Left lobe of liver (tissue), 2 donors: ENCODE measurements around the gene SLC38A11. TPM values are rescaled to one million over a fixed set of nuclear protein-coding genes. Genes with fewer than 3 reads are reported as not detected.

Experiments used
- ATAC-seq: fragments of 200-7000 bp; cut with Tn5 transposase; one replicate; pipeline ENCODE4 v1.9.1; 2020; ENCODE audit warnings: mild to moderate bottlenecking, moderate library complexity
- DNase-seq: peaks from one replicate; pipeline ENCODE4 v3.0.0-alpha.2; 2020; ENCODE audit warnings: low spot score
- total RNA-seq: library from RNA; stranded (reverse); gene quantifications from one replicate; pipeline ENCODE4 v1.2.1, GENCODE V29; 2021
- donor health status: DM: no; HTN: no; CAD: no; lungs with moderate emphysema.
- donor health status: DM: no; HTN: yes; CAD: no.

The SLC38A11 gene
- total RNA-seq, 1 donor from 2014 or later: 2.2 TPM

- ATAC-seq: peak; percentile 89
Measured at GRCh38 chr2:164920430-164920829, 34.9 kb downstream of the SLC38A11 start.

GRCh38 chr2:164917296-164917903 lies 37.9 kb downstream of the SLC38A11 start:
- DNase-seq (peak; percentile 63), ATAC-seq (peak; percentile 87)

More at GRCh38 chr2:164920430-164920829, 34.9 kb downstream of the SLC38A11 start:
- no peak for DNase-seq

GRCh38 chr2:164915566-164915965 lies 39.8 kb downstream of the SLC38A11 start:
- ATAC-seq: no peak
- no peak for DNase-seq

- peak; percentile 58 for ATAC-seq
- no peak for DNase-seq
Measured at GRCh38 chr2:164913640-164914350, 41.5 kb downstream of the SLC38A11 start.

- DNase-seq (no peak), ATAC-seq (no peak)
Measured at GRCh38 chr2:164913011-164913410, 42.3 kb downstream of the SLC38A11 start.

- no peak for ATAC-seq
- DNase-seq: no peak
Measured at GRCh38 chr2:164911832-164912231, 43.5 kb downstream of the SLC38A11 start.

- peak; percentile 71 for ATAC-seq
- DNase-seq: no peak
Measured at GRCh38 chr2:164910101-164910899, 45.0 kb downstream of the SLC38A11 start.

- ATAC-seq (no peak), DNase-seq (no peak)
Measured at GRCh38 chr2:164906947-164907346, 48.4 kb downstream of the SLC38A11 start.

GRCh38 chr2:164905307-164905706 lies 50.0 kb downstream of the SLC38A11 start:
- ATAC-seq: no peak
- no peak for DNase-seq

- DNase-seq: no peak
Measured at GRCh38 chr2:164903951-164904350, 51.4 kb downstream of the SLC38A11 start.

GRCh38 chr2:164903204-164903603 lies 52.1 kb downstream of the SLC38A11 start:
- ATAC-seq: no peak
- no peak for DNase-seq

More at GRCh38 chr2:164903951-164904350, 51.4 kb downstream of the SLC38A11 start:
- ATAC-seq: peak; percentile 55

- ATAC-seq (no peak), DNase-seq (no peak)
Measured at GRCh38 chr2:164899121-164899520, 56.2 kb downstream of the SLC38A11 start.

- no peak for ATAC-seq
- DNase-seq: no peak
Measured at GRCh38 chr2:164898475-164898874, 56.9 kb downstream of the SLC38A11 start.

- no peak for ATAC-seq
- DNase-seq: no peak
Measured at GRCh38 chr2:164897469-164898260, 57.7 kb downstream of the SLC38A11 start.

GRCh38 chr2:164896634-164897355 lies 58.5 kb downstream of the SLC38A11 start:
- no peak for ATAC-seq
- no peak for DNase-seq

- ATAC-seq (no peak), DNase-seq (no peak)
Measured at GRCh38 chr2:164896226-164896625, 59.1 kb downstream of the SLC38A11 start.

- DNase-seq: no peak
Measured at GRCh38 chr2:164891460-164891859, 63.9 kb downstream of the SLC38A11 start.

GRCh38 chr2:164890544-164890943 lies 64.8 kb downstream of the SLC38A11 start:
- no peak for ATAC-seq
- no peak for DNase-seq

More at GRCh38 chr2:164891460-164891859, 63.9 kb downstream of the SLC38A11 start:
- ATAC-seq: no peak

GRCh38 chr2:164888592-164888991 lies 66.7 kb downstream of the SLC38A11 start:
- ATAC-seq (no peak), DNase-seq (no peak)
